SK-N-MC (cell line): ENCODE results near the gene KCNN4.

Experiments used
- EZH2 ChIP-seq: fragments of 200-600 bp; sonication (generic); IDR thresholded peaks from one replicate; pipeline ENCODE4 v1.6.1; 2017; ENCODE audit warnings: antibody characterized with exemption
- FOXP2 ChIP-seq: optimal IDR thresholded peaks from 2 replicates; pipeline ENCODE3; 2011; ENCODE audit warnings: mild to moderate bottlenecking, moderate library complexity; ENCODE audit not compliant: insufficient read depth; ENCODE audit errors: extremely low read length, control extremely low read depth
- POLR2AphosphoS5 ChIP-seq: IDR thresholded peaks from 2 replicates; pipeline ENCODE4 v1.6.1; 2012; ENCODE audit warnings: mild to moderate bottlenecking, low read depth, low read length, borderline replicate concordance

GRCh38 chr19:43804432-43804831, 23.7 kb upstream of the KCNN4 start:
- no peak for TF ChIP-seq POLR2AphosphoS5
- no peak for TF ChIP-seq EZH2
- TF ChIP-seq FOXP2 = no peak
